Putamen (tissue), 1 donor: Measurements from ENCODE around the gene PSMC3.

ENCODE experiments used
- DNase-seq: peaks from one replicate; pipeline ENCODE4 v3.0.0-alpha.2; 2016; ENCODE audit warnings: low spot score

PSMC3 gene

GRCh38 chr11:47394050-47394321 lies 32.3 kb downstream of the PSMC3 start:
- DNase-seq = no peak

DNA sequence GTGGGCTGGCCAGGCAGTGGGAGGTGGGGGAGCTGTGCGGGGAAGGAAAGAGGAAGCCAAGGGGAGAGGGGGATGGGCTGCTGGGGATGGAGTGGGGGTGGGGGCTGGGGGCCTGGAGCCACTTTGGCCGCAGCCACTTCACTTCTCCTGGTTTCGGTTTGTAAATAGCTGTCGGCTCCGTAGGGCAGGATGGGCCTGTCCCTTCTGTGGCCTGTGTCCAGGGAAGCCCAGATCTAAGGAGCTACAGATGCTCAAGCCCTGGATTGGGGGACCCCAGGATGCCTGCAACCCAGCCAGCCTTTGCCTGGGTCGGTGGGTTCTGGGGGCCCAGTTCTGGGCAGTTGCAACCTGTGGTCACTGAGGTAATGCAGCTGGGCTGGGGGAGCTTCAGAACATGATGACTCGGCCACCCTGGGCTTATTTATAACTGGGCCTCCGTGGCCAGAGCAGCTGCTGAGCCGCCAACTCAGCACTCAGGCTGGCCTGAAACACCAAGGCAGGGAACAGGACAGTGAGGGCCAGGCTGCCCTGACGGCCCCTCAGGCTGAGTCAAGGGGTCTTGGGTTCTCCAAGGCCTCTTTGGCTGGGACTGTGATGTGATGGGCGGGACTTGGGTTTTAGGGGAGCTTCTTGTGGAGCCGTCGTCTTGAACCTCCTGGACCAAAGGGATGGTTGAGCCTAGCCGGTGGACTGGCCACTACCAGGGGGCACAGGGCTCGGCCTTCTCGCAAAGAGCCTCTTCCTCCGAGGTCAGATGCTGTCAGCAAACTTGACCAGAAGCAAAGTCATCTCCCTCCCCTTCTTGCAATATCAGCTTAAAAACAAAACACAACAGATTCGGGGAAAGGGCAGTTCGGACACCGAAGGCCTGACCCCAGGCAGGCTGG lies 32.8 kb downstream of the PSMC3 start:
- DNase-seq = no peak

DNA sequence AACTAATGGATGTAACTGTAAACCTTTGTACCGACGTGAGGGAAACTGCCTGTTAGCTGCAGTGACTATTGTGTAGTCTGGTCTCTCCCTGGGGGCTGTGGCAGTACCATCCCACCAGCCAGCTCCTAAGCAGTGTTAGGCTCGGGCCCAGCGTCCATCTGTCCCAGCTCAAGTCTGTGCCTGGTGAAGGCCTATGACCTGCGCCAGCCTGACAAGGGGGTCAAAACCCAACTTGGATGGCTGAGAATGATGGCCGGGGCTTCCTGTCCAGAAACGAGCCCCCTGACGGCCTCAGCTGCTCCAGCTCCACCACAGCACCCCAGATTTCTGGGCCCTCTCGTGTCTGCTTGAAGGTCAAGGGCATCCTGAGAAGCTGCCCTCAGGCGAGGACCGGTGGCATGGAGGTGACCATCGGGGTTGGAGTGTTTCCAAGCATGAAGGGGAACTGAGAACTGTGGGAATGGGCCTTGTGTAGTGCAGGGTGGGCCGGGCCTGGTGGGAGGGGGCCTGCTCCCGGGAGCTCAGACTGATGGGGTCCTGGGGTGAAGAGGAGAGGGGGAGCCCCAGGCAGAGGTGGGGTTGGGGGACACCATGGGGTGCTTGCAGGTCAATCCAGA lies 33.6 kb downstream of the PSMC3 start:
- DNase-seq = no peak

GRCh38 chr11:47391711-47392432 lies 34.4 kb downstream of the PSMC3 start:
- no peak for DNase-seq

DNA sequence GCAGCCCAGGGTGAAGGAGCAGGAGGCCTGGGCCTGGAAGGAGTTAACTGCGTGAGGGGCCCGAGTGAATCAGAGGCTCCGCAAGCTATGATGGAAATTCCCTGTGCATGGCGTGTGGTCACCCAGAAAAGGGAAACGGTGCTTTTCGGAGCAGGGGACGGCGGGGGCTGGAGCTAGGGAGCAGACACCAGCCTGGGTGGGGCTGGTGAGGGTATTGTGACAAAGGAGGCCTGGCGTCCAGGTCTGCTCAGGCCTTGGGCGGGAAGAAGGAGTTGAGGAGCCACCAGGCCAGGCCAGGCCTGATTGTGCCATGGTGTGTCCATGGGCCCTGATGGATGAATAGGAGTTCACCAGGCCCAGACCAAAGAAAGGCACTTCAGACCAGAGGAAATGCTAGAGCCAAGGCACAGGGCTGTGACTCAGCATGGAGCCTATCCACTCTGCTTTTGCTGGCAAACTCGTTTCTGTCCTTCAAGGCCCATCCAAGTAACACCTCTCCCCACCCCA lies 35.1 kb downstream of the PSMC3 start:
- no peak for DNase-seq

DNA sequence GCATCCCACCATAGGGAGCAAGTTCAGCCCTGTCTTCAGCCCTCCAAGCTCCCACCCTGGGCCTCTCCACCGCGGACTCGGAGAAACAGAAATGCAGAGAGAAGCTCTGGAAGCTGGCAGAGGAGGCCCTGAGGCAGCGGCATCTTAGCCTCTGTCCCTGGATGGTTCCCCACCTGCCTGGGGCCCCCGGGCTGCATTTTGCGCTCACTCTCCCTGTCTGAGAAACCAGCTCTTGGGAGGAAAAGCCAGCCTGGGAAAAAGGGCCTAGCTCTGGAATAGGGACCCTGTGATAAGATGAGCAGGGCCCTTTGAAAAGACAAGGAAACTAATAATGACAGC lies 35.8 kb downstream of the PSMC3 start:
- no peak for DNase-seq

GRCh38 chr11:47389577-47390421 lies 36.4 kb downstream of the PSMC3 start:
- no peak for DNase-seq

GRCh38 chr11:47388697-47389576 lies 37.3 kb downstream of the PSMC3 start:
- no peak for DNase-seq

DNA sequence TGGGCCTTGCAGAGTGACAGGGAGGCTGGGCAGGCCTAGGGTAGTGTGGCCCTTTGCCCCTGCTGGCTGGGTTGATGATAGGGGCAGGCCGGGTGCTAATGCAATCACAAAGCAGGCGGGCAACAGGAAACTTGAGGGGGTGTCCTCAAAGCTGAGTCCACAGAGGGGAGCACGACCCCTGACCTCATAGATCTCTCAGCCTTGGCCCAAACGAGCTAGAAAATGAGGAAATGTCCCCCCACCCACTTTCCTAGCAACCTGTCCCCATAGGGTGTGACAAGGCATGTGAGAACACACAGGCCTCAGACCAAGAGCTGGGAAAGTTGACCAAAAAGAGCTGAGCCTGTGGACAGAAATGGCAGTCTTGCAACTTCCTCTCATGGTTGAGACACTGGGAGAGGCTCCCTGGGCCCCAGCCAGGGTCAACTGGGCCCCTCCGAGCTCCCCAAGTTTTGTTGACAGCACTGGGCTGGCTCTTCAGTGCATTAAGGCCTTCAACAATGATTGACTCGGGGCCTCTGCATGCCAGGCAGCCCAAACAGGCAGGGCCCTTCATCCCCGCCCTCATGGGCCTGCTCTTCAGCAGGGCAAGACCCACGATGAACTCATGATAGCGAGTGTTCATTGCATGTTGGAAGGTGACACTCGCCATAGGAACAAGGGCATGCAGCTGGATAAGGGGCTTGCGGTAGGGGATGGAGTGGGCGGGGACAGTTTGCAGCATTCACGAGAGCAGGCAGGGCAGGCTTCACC lies 38.1 kb downstream of the PSMC3 start:
- DNase-seq = no peak

GRCh38 chr11:47384498-47384897 lies 41.7 kb downstream of the PSMC3 start:
- DNase-seq = no peak

- no peak for DNase-seq
Measured at GRCh38 chr11:47383071-47383470, 43.2 kb downstream of the PSMC3 start.

GRCh38 chr11:47380078-47380477 lies 46.2 kb downstream of the PSMC3 start:
- DNase-seq = no peak

GRCh38 chr11:47379317-47379716 lies 46.9 kb downstream of the PSMC3 start:
- no peak for DNase-seq

DNA sequence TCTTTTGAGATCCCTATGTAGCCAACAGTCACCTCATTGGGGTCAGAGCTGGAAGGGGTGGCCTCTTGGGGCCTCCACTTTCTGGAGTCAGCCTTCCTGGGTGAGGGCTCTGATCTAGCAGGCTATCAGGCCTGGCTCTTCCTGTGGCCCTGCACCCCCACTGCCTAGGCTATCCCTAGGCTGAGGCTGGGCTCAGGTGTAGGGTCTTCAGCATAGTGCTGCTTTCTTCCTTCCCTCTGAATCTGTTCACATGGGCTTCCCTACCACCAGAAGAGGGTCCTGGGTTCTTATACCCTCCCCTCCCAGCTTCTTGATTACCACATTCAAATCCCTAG lies 47.4 kb downstream of the PSMC3 start:
- no peak for DNase-seq

DNA sequence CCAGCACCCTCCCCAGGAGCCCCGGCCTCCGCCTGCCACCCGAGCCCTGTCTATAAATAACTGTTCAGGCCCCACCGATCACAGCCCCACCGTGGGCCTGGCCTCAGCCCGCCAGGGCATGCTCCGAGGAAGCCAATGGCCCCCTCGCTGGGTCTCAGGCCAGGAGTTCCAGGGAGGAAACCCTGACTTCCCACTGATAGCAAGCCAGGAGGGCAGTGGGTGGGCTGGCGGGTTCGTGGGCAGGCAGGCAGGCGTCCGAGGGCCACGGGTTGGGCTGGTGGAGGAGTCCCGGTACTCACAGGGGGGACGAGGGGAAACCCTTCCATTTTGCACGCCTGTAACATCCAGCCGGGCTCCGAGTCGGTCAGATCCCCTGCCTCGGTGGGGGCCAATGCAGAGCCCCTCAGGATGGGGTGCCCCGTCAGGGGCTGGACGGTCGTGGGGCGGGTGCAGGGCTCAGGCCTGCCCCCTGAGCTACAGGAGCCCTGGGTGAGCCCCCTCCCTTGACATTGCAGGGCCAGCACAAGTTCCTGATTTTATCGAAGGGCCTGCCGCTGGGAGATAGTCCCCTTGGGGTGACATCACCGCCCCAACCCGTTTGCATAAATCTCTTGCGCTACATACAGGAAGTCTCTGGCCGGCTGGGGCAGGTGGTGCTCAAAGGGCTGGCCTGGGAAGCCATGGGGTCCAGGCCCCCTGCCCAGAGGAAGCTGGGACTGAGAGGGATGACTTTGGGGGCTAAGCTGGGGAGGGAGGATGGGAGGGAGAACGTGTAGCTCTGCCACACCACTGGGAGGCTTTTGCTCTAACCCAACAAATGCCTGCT lies 48.0 kb downstream of the PSMC3 start, which contains the start of gene SPI1:
Gene SPI1, minus strand, starts transcription at position 538 of the 826 bp plus-strand sequence. Its CDS starts 194 bp downstream, at position 344.
- no peak for DNase-seq

DNA sequence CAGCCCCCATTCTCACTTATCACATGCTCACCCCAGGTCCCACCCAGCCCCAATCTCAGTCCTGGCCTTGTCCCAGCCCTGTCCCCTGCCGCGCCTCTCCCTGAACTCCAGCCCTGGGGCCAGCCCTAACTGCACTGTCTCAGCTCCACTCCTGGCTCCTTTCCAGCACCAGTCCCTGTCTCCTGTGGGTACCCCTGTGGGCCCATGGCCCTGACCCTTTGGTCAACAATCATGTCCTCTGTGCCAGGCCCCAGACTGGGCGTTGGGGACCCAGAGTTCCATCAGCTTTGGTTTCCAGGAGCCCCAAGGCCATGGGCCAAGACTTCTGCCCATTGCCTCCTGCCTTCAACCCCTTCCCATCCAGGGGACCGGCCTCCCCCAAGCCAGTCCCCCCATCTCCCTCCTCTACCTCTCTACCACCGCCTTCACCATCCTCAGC lies 48.6 kb downstream of the PSMC3 start:
- DNase-seq = no peak

- DNase-seq = no peak
Measured at GRCh38 chr11:47376525-47377371, 49.5 kb downstream of the PSMC3 start.

DNA sequence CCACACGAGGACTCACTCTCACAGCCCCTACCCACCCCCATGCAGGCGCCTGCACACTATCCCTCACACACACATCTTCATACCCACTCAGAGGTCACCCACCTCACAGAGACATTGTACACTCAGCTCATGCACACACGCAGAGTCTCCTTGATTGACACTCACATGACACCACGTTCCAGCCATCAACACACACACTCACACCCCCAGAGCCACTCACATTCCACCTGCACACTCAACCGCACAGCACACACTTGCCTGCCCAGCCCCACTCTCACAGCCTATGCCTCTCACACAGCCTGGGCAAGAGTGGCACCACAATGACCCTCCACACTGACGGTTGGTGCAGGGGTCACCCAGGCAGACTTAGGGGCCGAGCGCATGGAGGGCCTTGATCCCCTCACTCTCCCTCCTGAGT lies 50.1 kb downstream of the PSMC3 start:
- DNase-seq = no peak
